K562 (cell line): ENCODE measurements around the gene WDFY2. TPM values are rescaled to one million over a fixed set of nuclear protein-coding genes. Genes with fewer than 3 reads are reported as not detected.

Source experiments
- ATAC-seq: fragments of 200-7000 bp; cut with Tn5 transposase; 3 replicates; pipeline ENCODE4 v1.9.1; 2020; ENCODE audit warnings: moderate library complexity
- BruUV-seq: library from RNA; stranded (reverse); fragments of 400-500 nt; replicated peaks from 2 replicates; lab custom pipeline; 2021; lab: Mats Ljungman, UMichigan
- CTCF ChIA-PET: fragments of 300-600 bp; formaldehyde crosslinking; extraction: SDS; loops from one replicate; lab custom pipeline; 2021; ENCODE audit warnings: low intra/inter-chr PET ratio; lab: Yijun Ruan, JAX
- POLR2A ChIA-PET: fragments of 300-600, 350-650 bp; sonication (Branson Sonifier 250); formaldehyde crosslinking; extraction: SDS; loops from one replicate; lab custom pipeline; 2021; ENCODE audit warnings: antibody characterized with exemption, inconsistent platforms; lab: Yijun Ruan, JAX
- DNase-seq, 4 experiments: peaks; one replicate each; pipeline versions ENCODE4 v3.0.0 to v3.0.0-alpha.2; 2011 to 2018; ENCODE audit warnings: low spot score in 3 of 4, mixed read lengths in 3 of 4; ENCODE audit errors: extremely low read depth in 1 of 4
- FAIRE-seq: peaks from 2 replicates; lab custom pipeline; 2011; peaks lifted over from hg19 to GRCh38; lab: Jason Lieb, UNC
- H2AFZ ChIP-seq: 2 replicates; pipeline ENCODE4 v1.6.0; 2011; ENCODE audit warnings: low read depth, low read length, control low read depth, inconsistent platforms
- H3K27ac ChIP-seq: fragments of 200-600 bp; 3 replicates; pipeline ENCODE4 v1.8.0; 2011; ENCODE audit warnings: low read depth, mild to moderate bottlenecking, control low read depth, inconsistent platforms, low read length, moderate library complexity, mixed read lengths; ENCODE audit errors: extremely low read depth
- H3K27me3 ChIP-seq, 2 experiments: fragments of 300-600 bp in 1 of 2; 2 replicates in 1 of 2; 3 replicates in 1 of 2; pipeline versions ENCODE4 v1.6.0 to v1.8.0; 2011; ENCODE audit warnings: inconsistent platforms in 2 of 2, low read length in 2 of 2, mild to moderate bottlenecking in 1 of 2, mixed read lengths in 1 of 2, moderate library complexity in 1 of 2; ENCODE audit not compliant: control insufficient read depth in 2 of 2, insufficient read depth in 2 of 2
- H3K36me3 ChIP-seq: fragments of 300-600 bp; 3 replicates; pipeline ENCODE4 v1.8.0; 2011; ENCODE audit warnings: mild to moderate bottlenecking, low read length, inconsistent platforms; ENCODE audit not compliant: control insufficient read depth, insufficient read depth
- H3K4me1 ChIP-seq, 2 experiments: fragments of 200-600 bp in 1 of 2; replicated peaks in 1 of 2; 2 replicates in 1 of 2; 3 replicates in 1 of 2; pipeline versions ENCODE4 v1.5.1 to v1.8.0; 2011; ENCODE audit warnings: inconsistent platforms in 2 of 2, low read length in 2 of 2, mild to moderate bottlenecking in 1 of 2, mixed read lengths in 1 of 2, moderate library complexity in 1 of 2; ENCODE audit not compliant: control insufficient read depth in 2 of 2, insufficient read depth in 2 of 2
- H3K4me2 ChIP-seq: 2 replicates; pipeline ENCODE4 v1.6.1; 2011; ENCODE audit warnings: low read length, control low read depth, inconsistent platforms, mixed read lengths; ENCODE audit not compliant: insufficient read depth
- H3K4me3 ChIP-seq: fragments of 200-600 bp; sonication (generic), shearing (Covaris generic); 2 replicates; pipeline ENCODE4 v1.5.1; 2016; ENCODE audit warnings: control low read depth, inconsistent platforms
- H3K79me2 ChIP-seq: fragments of 200-600 bp; 3 replicates; pipeline ENCODE4 v1.8.0; 2011; ENCODE audit warnings: low read length, inconsistent platforms; ENCODE audit not compliant: control insufficient read depth, insufficient read depth
- H3K9ac ChIP-seq, 2 experiments: 2 replicates each; pipeline versions ENCODE4 v1.6.0 to v1.6.1; 2011; ENCODE audit warnings: low read depth in 2 of 2, low read length in 2 of 2, control low read depth in 1 of 2, inconsistent platforms in 1 of 2, mild to moderate bottlenecking in 1 of 2, mixed read lengths in 1 of 2; ENCODE audit not compliant: insufficient read depth in 1 of 2
- H3K9me1 ChIP-seq: one replicate; pipeline ENCODE4 v1.6.0; 2011; ENCODE audit warnings: inconsistent platforms, mild to moderate bottlenecking, low read length, moderate library complexity; ENCODE audit not compliant: control insufficient read depth, insufficient read depth
- H3K9me3 ChIP-seq: replicated peaks from 2 replicates; pipeline ENCODE4 v1.5.1; 2011; ENCODE audit warnings: low read depth, low read length, inconsistent platforms; ENCODE audit not compliant: control insufficient read depth, insufficient read depth
- H4K20me1 ChIP-seq: replicated peaks from 2 replicates; pipeline ENCODE4 v1.6.1; 2011; ENCODE audit warnings: low read length, inconsistent platforms, mixed read lengths; ENCODE audit not compliant: control insufficient read depth, insufficient read depth
- CCNT2 ChIP-seq: IDR thresholded peaks from 2 replicates; pipeline ENCODE4 v1.6.1; 2011; ENCODE audit warnings: borderline replicate concordance, low read depth, mild to moderate bottlenecking, moderate library complexity, mixed read lengths, low read length; ENCODE audit not compliant: insufficient read length; ENCODE audit errors: extremely low read depth
- MEF2A ChIP-seq: IDR thresholded peaks from 2 replicates; pipeline ENCODE4 v1.6.1; 2011; ENCODE audit warnings: low read depth, mild to moderate bottlenecking, low read length, moderate library complexity; ENCODE audit not compliant: control insufficient read depth
- XRCC5 ChIP-seq: fragments of 200-400 bp; formaldehyde crosslinking; IDR thresholded peaks from 2 replicates; pipeline ENCODE4 v1.6.1; 2017; ENCODE audit warnings: low read depth, mild to moderate bottlenecking, low read length
- ZNF354B ChIP-seq: fragments of 250-450 bp; sonication (Bioruptor Pico); IDR thresholded peaks from 2 replicates; pipeline ENCODE4 v1.4.0; 2020
- WGBS: fragments of 100-300 bp; shearing (Covaris generic); methylation state at CpG from one replicate; pipeline ENCODE4 v1.1.6; 2016; ENCODE audit warnings: low coverage, mixed read lengths; ENCODE audit not compliant: insufficient coverage; ENCODE audit errors: missing lambda C conversion rate; 5-methylcytosine and 5-hydroxymethylcytosine counted together
- in situ Hi-C: fragments of 300-500 bp; cut with MboI; formaldehyde crosslinking; loops from 4 replicates; pipeline ENCODE4 v1.15.0; 2018; ENCODE audit warnings: inconsistent platforms, mixed read lengths
- intact Hi-C: fragments of 100-400 bp; cut with micrococcal nuclease; formaldehyde crosslinking; loops from 2 replicates; pipeline ENCODE4 v1.14.2; 2022
- polyA plus RNA-seq, 8 experiments: library from polyadenylated mRNA; depleted of rRNA in 4 of 8; stranded (reverse) in 5 of 8; unstranded in 3 of 8; fragments of >200 nt; fragmentation: Nextera tagmentation in 2 of 8; fragmentation: Illumina TruSeq in 1 of 8; extraction: Ambion mirVana in 2 of 8; extraction: Trizol in 1 of 8; gene quantifications; 2 replicates each; pipeline versions ENCODE4 v1.2.1 to v1.2.3, GENCODE V29; 2011 to 2014; ENCODE audit warnings: inconsistent platforms in 1 of 8, missing spikeins in 1 of 8
- total RNA-seq, 7 experiments: library from RNA; depleted of rRNA in 6 of 7; stranded (reverse); fragments of >200 nt in 6 of 7; fragmentation: Illumina TruSeq in 2 of 7; extraction: Trizol in 2 of 7; gene quantifications; 2 replicates each; pipeline versions ENCODE4 v1.2.1 to v1.2.3, GENCODE V29; 2011 to 2021; ENCODE audit warnings: low replicate concordance in 1 of 7
- TF ChIP-seq, protein P1 (sequence below), 3 experiments: fragments of 200-800 bp in 1 of 3; sonication (Bioruptor generic) in 1 of 3; sonication (generic) in 1 of 3; formaldehyde crosslinking in 1 of 3; IDR thresholded peaks; 2 replicates each; pipeline versions ENCODE4 v1.6.1 to v1.8.0; 2016 to 2022; ENCODE audit warnings: mild to moderate bottlenecking in 2 of 3, missing compliant biosample characterization in 2 of 3, missing genetic modification characterization in 2 of 3, missing genetic modification reagents in 1 of 3
- TF ChIP-seq, protein P2 (sequence below): sonication (generic); formaldehyde crosslinking; IDR thresholded peaks from 2 replicates; pipeline ENCODE4 v1.8.0; 2022; ENCODE audit warnings: mild to moderate bottlenecking, missing genetic modification reagents
- TF ChIP-seq, protein P3 (sequence below): IDR thresholded peaks from 2 replicates; pipeline ENCODE4 v1.6.1; 2016; ENCODE audit warnings: missing genetic modification characterization, missing compliant biosample characterization

Gene WDFY2
- total and polyA plus RNA-seq, 9 of the 15 experiments (the other 6 are each of a cell fraction or from before 2014, with no cell fraction given) = 0.66 to 6.4 (median 4.4) TPM

DNA sequence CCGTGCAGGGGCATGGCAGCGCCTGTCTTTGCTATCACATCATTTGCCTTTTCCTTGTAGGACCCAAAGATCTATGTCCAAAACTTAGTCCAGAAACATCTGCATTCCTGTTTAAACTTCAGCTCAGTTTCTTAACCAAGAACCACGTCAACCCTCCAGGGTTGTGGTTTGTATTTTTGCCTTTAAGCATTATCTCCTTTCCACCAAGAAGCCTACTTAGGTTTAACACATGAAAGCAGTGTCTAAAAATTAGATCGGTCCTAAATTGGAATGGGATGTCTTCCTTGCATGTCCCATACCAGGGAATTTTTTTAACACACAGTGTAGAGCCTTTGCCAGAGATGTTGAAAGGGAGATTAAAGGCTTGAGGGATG is 180.9 kb downstream of the WDFY2 start:
- H3K79me2 ChIP-seq = no peaks in the 10 kb centered on the region
- no peak overlapping the region for H3K9ac ChIP-seq
- ChIA-PET POLR2A (no interaction called here), CTCF (no interaction called here)
- peaks cover 0 to 3% of the 10 kb centered on the region in 2 experiments; a peak in 2 of 5 replicates for H3K4me1 ChIP-seq
- ATAC-seq = no peak
- no peaks in the 10 kb centered on the region for H4K20me1 ChIP-seq
- in situ Hi-C loops (no loop called here), intact Hi-C loops (no loop called here)
- no peak overlapping the region for H3K4me2 ChIP-seq
- TF ChIP-seq, protein P1, sequence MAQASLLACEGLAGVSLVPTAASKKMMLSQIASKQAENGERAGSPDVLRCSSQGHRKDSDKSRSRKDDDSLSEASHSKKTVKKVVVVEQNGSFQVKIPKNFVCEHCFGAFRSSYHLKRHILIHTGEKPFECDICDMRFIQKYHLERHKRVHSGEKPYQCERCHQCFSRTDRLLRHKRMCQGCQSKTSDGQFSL (CRISPR knock-in tag; IDR thresholded peaks at IDR 0.05) = no peak
- TF ChIP-seq, protein P1 (tag; IDR thresholded peaks at IDR 0.05) = no peak
- TF ChIP-seq, protein P2, sequence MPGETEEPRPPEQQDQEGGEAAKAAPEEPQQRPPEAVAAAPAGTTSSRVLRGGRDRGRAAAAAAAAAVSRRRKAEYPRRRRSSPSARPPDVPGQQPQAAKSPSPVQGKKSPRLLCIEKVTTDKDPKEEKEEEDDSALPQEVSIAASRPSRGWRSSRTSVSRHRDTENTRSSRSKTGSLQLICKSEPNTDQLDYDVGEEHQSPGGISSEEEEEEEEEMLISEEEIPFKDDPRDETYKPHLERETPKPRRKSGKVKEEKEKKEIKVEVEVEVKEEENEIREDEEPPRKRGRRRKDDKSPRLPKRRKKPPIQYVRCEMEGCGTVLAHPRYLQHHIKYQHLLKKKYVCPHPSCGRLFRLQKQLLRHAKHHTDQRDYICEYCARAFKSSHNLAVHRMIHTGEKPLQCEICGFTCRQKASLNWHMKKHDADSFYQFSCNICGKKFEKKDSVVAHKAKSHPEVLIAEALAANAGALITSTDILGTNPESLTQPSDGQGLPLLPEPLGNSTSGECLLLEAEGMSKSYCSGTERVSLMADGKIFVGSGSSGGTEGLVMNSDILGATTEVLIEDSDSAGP = no peak
- TF ChIP-seq MEF2A = no peak
- TF ChIP-seq CCNT2 = no peak
- TF ChIP-seq, protein P3, sequence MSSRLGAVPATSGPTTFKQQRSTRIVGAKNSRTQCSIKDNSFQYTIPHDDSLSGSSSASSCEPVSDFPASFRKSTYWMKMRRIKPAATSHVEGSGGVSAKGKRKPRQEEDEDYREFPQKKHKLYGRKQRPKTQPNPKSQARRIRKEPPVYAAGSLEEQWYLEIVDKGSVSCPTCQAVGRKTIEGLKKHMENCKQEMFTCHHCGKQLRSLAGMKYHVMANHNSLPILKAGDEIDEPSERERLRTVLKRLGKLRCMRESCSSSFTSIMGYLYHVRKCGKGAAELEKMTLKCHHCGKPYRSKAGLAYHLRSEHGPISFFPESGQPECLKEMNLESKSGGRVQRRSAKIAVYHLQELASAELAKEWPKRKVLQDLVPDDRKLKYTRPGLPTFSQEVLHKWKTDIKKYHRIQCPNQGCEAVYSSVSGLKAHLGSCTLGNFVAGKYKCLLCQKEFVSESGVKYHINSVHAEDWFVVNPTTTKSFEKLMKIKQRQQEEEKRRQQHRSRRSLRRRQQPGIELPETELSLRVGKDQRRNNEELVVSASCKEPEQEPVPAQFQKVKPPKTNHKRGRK (tag) = no peak
- TF ChIP-seq ZNF354B = no peak
- TF ChIP-seq XRCC5 = no peak
- H3K36me3 ChIP-seq = no peaks in the 10 kb centered on the region
- DNase-seq = no peak
- H3K27me3 ChIP-seq = no peaks in the 10 kb centered on the region
- H2AFZ ChIP-seq = no peak overlapping the region
- no peak for FAIRE-seq
- BruUV-seq = no TSS peak
- H3K4me3 ChIP-seq = no peak overlapping the region
- no peak overlapping the region for H3K27ac ChIP-seq
- WGBS = 73% methylated on average over 4 of the region's 4 CpGs
- H3K9me3 ChIP-seq = no peaks in the 10 kb centered on the region
- H3K9me1 ChIP-seq = no peaks in the 10 kb centered on the region
